ENCODE measurements around the gene FARSA. TPM values are rescaled to one million over a fixed set of nuclear protein-coding genes. Genes with fewer than 3 reads are reported as not detected.

FARSA gene
- total and polyA plus RNA-seq, 2 of the 13 experiments (the other 11 are each of a cell fraction or from before 2014, with no cell fraction given) = 25.9 to 72.0 TPM

DNA sequence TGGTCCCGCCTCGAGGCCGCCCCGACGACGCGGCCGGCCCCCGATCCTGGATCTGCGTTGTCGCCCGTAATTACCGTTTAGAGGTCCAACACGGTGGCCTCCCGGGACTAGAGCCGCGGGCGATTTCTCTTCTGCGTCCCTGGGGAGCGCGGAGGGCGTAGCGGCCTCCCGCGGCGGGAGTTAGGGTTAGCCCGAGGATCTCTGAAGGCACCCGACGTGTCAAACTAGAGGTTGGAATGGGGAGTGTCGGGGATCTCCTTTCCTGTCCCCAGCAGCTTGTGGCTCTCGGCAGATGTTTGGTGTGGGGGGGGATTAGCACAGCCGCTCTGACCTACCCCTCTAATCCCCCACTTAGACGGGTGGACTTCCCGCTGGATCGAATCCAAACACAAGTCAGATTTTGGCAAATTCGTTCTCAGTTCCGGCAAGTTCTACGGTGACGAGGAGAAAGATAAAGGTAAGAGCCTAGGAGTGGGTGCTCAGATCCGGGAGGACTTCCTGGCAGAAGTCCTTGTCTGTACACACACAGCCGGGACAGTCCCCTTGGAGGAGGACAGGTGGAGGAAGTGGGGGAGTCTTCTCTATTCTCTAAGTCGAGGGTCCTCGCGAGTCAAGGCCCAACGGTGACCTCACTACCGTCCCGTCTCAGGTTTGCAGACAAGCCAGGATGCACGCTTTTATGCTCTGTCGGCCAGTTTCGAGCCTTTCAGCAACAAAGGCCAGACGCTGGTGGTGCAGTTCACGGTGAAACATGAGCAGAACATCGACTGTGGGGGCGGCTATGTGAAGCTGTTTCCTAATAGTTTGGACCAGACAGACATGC is 5.5 kb upstream of the FARSA start (continued):
- TF ChIP-seq, protein P1, sequence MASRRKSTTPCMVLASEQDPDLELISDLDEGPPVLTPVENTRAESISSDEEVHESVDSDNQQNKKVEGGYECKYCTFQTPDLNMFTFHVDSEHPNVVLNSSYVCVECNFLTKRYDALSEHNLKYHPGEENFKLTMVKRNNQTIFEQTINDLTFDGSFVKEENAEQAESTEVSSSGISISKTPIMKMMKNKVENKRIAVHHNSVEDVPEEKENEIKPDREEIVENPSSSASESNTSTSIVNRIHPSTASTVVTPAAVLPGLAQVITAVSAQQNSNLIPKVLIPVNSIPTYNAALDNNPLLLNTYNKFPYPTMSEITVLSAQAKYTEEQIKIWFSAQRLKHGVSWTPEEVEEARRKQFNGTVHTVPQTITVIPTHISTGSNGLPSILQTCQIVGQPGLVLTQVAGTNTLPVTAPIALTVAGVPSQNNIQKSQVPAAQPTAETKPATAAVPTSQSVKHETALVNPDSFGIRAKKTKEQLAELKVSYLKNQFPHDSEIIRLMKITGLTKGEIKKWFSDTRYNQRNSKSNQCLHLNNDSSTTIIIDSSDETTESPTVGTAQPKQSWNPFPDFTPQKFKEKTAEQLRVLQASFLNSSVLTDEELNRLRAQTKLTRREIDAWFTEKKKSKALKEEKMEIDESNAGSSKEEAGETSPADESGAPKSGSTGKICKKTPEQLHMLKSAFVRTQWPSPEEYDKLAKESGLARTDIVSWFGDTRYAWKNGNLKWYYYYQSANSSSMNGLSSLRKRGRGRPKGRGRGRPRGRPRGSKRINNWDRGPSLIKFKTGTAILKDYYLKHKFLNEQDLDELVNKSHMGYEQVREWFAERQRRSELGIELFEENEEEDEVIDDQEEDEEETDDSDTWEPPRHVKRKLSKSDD (CRISPR knock-in tag; IDR thresholded peaks at IDR 0.05; ENCODE audit: low read depth) = no peak
- TF ChIP-seq SMC3 (IDR thresholded peaks at IDR 0.05; ENCODE audit: low read length) (no peak), MYNN (CRISPR knock-in tag; IDR thresholded peaks at IDR 0.05; ENCODE audit: low read depth) (no peak), ZNF136 (CRISPR knock-in tag; IDR thresholded peaks at IDR 0.05; ENCODE audit: low read depth) (no peak), BRF2 (CRISPR knock-in tag; IDR thresholded peaks at IDR 0.05) (no peak), RBFOX2 (IDR thresholded peaks at IDR 0.05; ENCODE audit: low read depth, low read length) (peak; percentile 57), ZNF761 (CRISPR knock-in tag; conservative IDR thresholded peaks at IDR 0.05) (peak; percentile 33; the same call in 1 of the 2 replicates), ZNF407 (CRISPR knock-in tag; IDR thresholded peaks at IDR 0.05; ENCODE audit: not compliant biosample characterization) (no peak), ZNF335 (CRISPR knock-in tag; IDR thresholded peaks at IDR 0.05) (no peak), SNAI1 (CRISPR knock-in tag; IDR thresholded peaks at IDR 0.05; ENCODE audit: borderline replicate concordance) (peak; percentile 18; the same call in 1 of the 2 replicates)
- TF ChIP-seq, protein P2, sequence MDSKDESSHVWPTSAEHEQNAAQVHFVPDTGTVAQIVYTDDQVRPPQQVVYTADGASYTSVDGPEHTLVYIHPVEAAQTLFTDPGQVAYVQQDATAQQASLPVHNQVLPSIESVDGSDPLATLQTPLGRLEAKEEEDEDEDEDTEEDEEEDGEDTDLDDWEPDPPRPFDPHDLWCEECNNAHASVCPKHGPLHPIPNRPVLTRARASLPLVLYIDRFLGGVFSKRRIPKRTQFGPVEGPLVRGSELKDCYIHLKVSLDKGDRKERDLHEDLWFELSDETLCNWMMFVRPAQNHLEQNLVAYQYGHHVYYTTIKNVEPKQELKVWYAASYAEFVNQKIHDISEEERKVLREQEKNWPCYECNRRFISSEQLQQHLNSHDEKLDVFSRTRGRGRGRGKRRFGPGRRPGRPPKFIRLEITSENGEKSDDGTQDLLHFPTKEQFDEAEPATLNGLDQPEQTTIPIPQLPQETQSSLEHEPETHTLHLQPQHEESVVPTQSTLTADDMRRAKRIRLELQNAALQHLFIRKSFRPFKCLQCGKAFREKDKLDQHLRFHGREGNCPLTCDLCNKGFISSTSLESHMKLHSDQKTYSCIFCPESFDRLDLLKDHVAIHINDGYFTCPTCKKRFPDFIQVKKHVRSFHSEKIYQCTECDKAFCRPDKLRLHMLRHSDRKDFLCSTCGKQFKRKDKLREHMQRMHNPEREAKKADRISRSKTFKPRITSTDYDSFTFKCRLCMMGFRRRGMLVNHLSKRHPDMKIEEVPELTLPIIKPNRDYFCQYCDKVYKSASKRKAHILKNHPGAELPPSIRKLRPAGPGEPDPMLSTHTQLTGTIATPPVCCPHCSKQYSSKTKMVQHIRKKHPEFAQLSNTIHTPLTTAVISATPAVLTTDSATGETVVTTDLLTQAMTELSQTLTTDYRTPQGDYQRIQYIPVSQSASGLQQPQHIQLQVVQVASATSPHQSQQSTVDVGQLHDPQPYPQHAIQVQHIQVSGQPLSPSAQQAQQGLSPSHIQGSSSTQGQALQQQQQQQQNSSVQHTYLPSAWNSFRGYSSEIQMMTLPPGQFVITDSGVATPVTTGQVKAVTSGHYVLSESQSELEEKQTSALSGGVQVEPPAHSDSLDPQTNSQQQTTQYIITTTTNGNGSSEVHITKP (CRISPR knock-in tag; IDR thresholded peaks at IDR 0.05; ENCODE audit: low read depth) = no peak

Data from HepG2 (cell line).